GM13976 (cell line): ENCODE data around the gene KIFAP3.

Source experiments
- DNase-seq: peaks from one replicate; pipeline ENCODE4 v3.0.0; 2012; ENCODE audit warnings: low spot score
- in situ Hi-C: fragments of 300-500 bp; cut with MboI; formaldehyde crosslinking; loops from one replicate; pipeline ENCODE4 v1.12.0; 2022; ENCODE audit warnings: low sequenced_read_pairs, mixed read lengths, inconsistent platforms; ENCODE audit not compliant: unreplicated experiment
- TF ChIP-seq, protein P1 (sequence below): IDR thresholded peaks from 2 replicates; pipeline ENCODE4 v1.5.1; 2012; ENCODE audit warnings: borderline replicate concordance, mild to moderate bottlenecking; ENCODE audit not compliant: insufficient read depth; ENCODE audit errors: extremely low read depth, missing control alignments, control extremely low read depth

The KIFAP3 gene

DNA sequence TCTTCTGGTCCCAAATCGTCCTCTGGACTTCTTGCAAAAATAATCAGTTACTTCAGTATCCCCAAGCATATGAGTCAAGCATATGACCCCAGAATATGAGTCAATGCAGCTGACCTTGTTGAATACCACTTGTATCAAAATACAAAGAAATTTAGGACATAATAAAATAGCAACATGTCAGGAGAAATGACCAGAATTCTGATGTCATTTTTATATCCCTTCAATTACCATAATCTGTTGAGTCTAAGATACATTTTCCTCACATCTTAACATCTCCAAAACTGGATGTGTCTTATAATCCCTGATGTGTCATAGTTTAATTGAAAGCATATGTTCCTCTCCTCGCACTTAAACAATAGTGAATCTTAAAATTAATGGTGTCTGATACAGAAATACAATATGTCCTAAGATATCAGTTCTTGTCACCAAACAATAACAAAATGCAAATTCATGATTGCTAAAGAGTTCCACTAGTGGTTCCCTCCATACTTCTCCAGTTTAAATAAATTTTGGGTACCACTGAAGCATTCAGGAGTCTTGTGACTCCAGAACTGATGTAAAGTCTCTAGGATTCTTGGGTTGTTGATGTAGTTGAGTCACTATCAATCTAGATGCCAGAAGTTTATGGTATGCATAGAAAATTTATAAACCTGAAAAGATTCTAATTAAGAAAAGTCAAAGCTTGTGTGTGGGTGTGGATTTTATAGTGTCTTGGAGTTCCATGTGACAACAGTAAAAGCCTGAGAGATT, 41.8 kb downstream of the KIFAP3 start:
- TF ChIP-seq, protein P1, sequence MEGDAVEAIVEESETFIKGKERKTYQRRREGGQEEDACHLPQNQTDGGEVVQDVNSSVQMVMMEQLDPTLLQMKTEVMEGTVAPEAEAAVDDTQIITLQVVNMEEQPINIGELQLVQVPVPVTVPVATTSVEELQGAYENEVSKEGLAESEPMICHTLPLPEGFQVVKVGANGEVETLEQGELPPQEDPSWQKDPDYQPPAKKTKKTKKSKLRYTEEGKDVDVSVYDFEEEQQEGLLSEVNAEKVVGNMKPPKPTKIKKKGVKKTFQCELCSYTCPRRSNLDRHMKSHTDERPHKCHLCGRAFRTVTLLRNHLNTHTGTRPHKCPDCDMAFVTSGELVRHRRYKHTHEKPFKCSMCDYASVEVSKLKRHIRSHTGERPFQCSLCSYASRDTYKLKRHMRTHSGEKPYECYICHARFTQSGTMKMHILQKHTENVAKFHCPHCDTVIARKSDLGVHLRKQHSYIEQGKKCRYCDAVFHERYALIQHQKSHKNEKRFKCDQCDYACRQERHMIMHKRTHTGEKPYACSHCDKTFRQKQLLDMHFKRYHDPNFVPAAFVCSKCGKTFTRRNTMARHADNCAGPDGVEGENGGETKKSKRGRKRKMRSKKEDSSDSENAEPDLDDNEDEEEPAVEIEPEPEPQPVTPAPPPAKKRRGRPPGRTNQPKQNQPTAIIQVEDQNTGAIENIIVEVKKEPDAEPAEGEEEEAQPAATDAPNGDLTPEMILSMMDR = no peak
- in situ Hi-C loops = no loop called here
- DNase-seq = no peak

DNA sequence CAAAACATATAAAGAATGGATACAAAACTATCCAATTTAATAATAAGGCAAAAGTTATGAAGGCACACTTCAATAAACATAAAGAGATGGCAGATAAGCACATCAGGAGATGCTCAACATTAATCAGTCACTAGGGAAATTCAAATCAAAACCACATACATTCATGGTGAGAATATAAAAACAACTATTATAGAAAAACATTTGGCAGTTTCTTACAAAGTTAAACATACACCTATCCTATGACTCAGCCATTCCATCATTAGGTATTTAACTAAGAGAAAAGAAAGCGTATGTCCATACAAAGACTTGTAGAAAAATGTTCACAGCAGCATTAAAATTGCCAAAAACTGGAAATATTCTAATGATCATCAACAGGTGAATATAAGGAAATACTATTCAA, 44.3 kb downstream of the KIFAP3 start:
- TF ChIP-seq, protein P1 = no peak
- in situ Hi-C loops = no loop called here
- DNase-seq = no peak

DNA sequence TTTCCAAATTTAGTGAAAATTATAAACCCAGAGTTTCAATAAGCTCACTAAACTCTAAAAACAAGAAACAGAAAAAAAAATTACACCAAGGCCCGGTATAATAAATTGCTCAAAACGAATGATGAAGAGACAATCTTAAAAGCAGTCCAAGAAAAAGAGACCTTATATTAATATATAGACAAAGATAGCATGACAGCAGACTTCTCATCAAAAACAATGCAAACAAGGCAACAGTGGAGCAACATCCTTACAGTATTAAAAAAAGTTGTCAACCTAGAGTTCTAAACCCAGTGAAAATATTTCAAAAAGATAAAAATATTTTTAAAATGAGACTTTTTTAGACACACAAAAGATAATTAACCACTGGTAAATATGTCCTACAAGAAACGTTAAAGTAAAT, 46.7 kb downstream of the KIFAP3 start:
- in situ Hi-C loops = no loop called here
- TF ChIP-seq, protein P1 = no peak
- DNase-seq = no peak

DNA sequence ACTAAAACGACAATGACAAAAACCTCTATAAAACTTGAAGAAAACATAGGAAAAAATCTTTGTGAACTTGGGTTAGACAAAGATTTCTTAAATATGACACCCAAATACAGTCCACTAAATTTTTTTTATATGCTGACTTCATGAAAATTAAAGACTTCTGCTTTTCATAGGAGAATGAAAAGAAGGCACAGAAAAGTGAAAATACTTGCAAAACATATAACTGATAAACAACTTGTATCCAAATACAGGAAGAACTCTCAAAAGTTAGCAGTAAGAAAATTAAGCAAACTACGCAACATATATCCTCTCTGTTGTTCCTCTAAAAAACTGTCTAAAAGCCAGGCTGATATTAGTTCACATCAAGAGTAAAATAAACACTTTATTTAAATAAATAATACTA, 53.6 kb downstream of the KIFAP3 start:
- DNase-seq = no peak
- TF ChIP-seq, protein P1 = no peak
- in situ Hi-C loops = no loop called here

DNA sequence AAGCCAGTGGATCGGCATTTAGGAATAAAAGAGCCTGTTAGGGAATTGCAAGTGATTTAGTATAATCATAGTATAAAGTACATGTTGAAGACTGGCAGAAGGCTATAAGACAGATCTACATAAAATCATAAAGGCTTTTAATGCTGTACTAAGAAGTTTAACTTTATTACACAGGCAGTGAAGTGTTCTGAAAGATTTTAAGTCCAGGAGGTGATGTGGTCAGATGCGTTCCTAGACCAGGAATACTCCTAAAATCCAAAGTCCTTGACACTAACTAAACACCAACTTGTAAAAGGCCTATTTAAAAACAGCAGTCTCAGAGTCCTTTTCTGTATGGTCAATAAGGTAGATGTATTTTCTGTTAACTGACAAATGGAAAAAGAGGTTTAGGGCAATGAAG, 57.0 kb downstream of the KIFAP3 start:
- no peak for DNase-seq
- in situ Hi-C loops = no loop called here
- TF ChIP-seq, protein P1 = no peak

DNA sequence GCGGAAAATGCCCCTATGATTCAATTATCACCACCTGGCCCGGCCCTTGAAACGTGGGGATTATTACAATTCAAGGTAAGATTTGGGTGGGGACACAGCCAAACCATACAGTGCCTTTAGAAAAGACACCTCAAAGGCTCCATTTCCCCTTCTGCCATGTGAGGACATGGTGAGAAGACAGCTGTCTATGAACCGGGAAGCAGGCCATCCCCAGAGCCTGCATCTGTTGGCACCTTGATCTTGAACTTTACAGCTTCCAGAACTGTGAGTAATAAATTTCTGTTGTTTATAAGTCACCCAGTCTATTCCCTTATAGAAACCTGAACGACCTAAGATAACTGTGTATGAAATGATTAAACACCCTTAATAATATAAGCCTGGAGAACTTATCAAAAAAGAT, 61.6 kb downstream of the KIFAP3 start:
- DNase-seq = no peak
- TF ChIP-seq, protein P1 = no peak
- in situ Hi-C loops = no loop called here
